Measurements from ENCODE around the gene RFTN1.

DNA sequence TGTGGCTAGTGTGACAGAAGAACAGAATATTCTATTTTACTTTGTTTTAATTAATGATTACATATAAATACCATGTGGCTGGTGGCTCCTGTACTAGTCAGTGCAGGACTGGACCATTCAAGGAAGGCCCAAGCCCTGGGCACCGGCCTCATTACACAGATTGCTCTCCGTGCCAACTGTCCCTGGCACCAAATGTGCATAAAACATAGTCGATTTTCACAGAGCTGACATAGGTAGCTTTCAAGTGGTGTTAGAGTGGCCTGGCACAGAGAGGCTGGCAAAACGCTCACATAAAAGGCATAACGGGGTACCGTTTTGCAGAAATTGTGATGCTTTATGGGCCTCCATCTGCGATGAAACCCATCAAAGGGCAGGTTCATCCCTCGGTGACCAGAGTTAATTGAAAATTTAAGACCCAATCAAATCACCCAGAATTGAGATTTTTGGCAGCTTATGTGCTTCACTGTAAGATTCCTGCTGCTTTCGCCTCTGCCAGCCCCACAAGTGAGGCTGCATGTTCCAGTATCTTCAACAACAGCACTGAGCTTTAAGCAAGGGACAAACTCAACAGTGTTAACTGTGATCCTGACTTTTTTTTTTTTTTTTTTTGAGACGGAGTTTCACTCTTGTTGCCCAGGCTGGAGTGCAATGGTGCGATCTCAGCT lies 25.9 kb downstream of the RFTN1 start:
- TF ChIP-seq, protein P1, sequence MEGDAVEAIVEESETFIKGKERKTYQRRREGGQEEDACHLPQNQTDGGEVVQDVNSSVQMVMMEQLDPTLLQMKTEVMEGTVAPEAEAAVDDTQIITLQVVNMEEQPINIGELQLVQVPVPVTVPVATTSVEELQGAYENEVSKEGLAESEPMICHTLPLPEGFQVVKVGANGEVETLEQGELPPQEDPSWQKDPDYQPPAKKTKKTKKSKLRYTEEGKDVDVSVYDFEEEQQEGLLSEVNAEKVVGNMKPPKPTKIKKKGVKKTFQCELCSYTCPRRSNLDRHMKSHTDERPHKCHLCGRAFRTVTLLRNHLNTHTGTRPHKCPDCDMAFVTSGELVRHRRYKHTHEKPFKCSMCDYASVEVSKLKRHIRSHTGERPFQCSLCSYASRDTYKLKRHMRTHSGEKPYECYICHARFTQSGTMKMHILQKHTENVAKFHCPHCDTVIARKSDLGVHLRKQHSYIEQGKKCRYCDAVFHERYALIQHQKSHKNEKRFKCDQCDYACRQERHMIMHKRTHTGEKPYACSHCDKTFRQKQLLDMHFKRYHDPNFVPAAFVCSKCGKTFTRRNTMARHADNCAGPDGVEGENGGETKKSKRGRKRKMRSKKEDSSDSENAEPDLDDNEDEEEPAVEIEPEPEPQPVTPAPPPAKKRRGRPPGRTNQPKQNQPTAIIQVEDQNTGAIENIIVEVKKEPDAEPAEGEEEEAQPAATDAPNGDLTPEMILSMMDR (IDR thresholded peaks at IDR 0.05; ENCODE audit: low read depth, low read length, poor library complexity, severe bottlenecking): no peak
- no peak for TF ChIP-seq EZH2phosphoT487 (IDR thresholded peaks at IDR 0.05; ENCODE audit: borderline replicate concordance, low read length)

Data from DOHH2 (cell line).